Thymus (tissue), 14 donors: ENCODE results near the gene ESPN. TPM values are rescaled to one million over a fixed set of nuclear protein-coding genes. Genes with fewer than 3 reads are reported as not detected.

ENCODE experiments used
- DNase-seq, 9 donors: peaks; one replicate each; pipeline ENCODE4 v3.0.0-alpha.2; 2013; ENCODE audit warnings: low spot score in 9 of 9, low read depth in 6 of 9, missing footprints in 1 of 9
- H3K27ac ChIP-seq, 2 donors: one replicate each; pipeline ENCODE4 v1.5.1; 2013; ENCODE audit warnings: control low read depth in 1 of 2, low read depth in 1 of 2, low read length in 1 of 2, mild to moderate bottlenecking in 1 of 2, moderate library complexity in 1 of 2
- H3K27me3 ChIP-seq, 2 donors: one replicate each; pipeline ENCODE4 v1.5.1; 2013; ENCODE audit warnings: low read length in 1 of 2; ENCODE audit not compliant: control insufficient read depth in 2 of 2, insufficient read depth in 1 of 2
- H3K36me3 ChIP-seq, 2 donors: one replicate each; pipeline ENCODE4 v1.5.1; 2013; ENCODE audit warnings: low read length in 1 of 2, mild to moderate bottlenecking in 1 of 2, moderate library complexity in 1 of 2; ENCODE audit not compliant: control insufficient read depth in 2 of 2, insufficient read depth in 2 of 2
- H3K4me1 ChIP-seq, 2 donors: one replicate each; pipeline ENCODE4 v1.5.1; 2013; ENCODE audit warnings: low read length in 2 of 2; ENCODE audit not compliant: control insufficient read depth in 2 of 2, insufficient read depth in 2 of 2
- H3K4me3 ChIP-seq, 2 donors: one replicate each; pipeline ENCODE4 v1.5.1; 2013; ENCODE audit warnings: low read length in 2 of 2, control low read depth in 1 of 2, mild to moderate bottlenecking in 1 of 2
- H3K9me3 ChIP-seq, 2 donors: one replicate each; pipeline ENCODE4 v1.5.1; 2013; ENCODE audit warnings: low read length in 1 of 2, mild to moderate bottlenecking in 1 of 2; ENCODE audit not compliant: control insufficient read depth in 2 of 2, insufficient read depth in 1 of 2
- WGBS: extraction: QIAGEN DNeasy Blood & Tissue Kit; methylation state at CpG from one replicate; pipeline ENCODE4 v1.1.7; 2013; 5-methylcytosine and 5-hydroxymethylcytosine counted together
- long read RNA-seq, 10 donors: transcript quantifications; one replicate each; lab custom pipeline, GENCODE V29; 2026
- polyA plus RNA-seq: library from polyadenylated mRNA; stranded (reverse); fragments of 200-250 nt; gene quantifications from one replicate; pipeline ENCODE4 v1.2.3, GENCODE V29; 2013
- total RNA-seq: library from RNA; stranded (reverse); fragments of 120-200 nt; gene quantifications from one replicate; pipeline ENCODE4 v1.2.4, GENCODE V29; 2013
- donor health status: healthy.

Gene ESPN
- total RNA-seq (1.0 TPM), polyA plus RNA-seq (11.8 TPM)
- long read RNA-seq, donor 1: 0 reads
- long read RNA-seq, donor 2: 0 reads
- long read RNA-seq, donor 3: 0 reads
- long read RNA-seq, donor 4, partial matches to known transcripts: 50 of 50 reads
- long read RNA-seq, donor 4, other reads (novel, unspliced or antisense): 0 of 50 reads
- long read RNA-seq, donor 5, partial matches to known transcripts: 55 of 55 reads
- long read RNA-seq, donor 5, other reads (novel, unspliced or antisense): 0 of 55 reads
- long read RNA-seq, donor 6: 0 reads
- long read RNA-seq, donor 7: 0 reads
- long read RNA-seq, donor 8: 0 reads
- long read RNA-seq, donor 9, partial matches to known transcripts: 5 of 5 reads
- long read RNA-seq, donor 9, other reads (novel, unspliced or antisense): 0 of 5 reads
- long read RNA-seq, donor 10, partial matches to known transcripts: 5 of 5 reads
- long read RNA-seq, donor 10, other reads (novel, unspliced or antisense): 0 of 5 reads

GRCh38 chr1:6424619-6425593 is at the start of gene ESPN:
TSS of gene ESPN (plus strand) at chr1:6424776. CDS start at chr1:6424956, 180 bp downstream.
- 5% methylated on average over 99 of the region's 99 CpGs for WGBS
- H3K4me1 ChIP-seq: peaks cover 3 to 11% of the 10 kb centered on the region in 2 donors
- H3K36me3 ChIP-seq: no peaks in the 10 kb centered on the region
- peaks cover 62 to 88% of the 10 kb centered on the region in 2 donors for H3K27me3 ChIP-seq
- DNase-seq: no peak
- no peak within 1 kb of the TSS for H3K27ac ChIP-seq
- H3K9me3 ChIP-seq: no peaks in the 10 kb centered on the region
- H3K4me3 ChIP-seq: peak within 1 kb of the TSS in 1 of 2 donors; percentile 14

GRCh38 chr1:6378096-6378746 is 46.4 kb upstream of the ESPN start:
- WGBS: 92% methylated on average over 12 of the region's 12 CpGs
- no peak overlapping the region for H3K27ac ChIP-seq
- H3K4me3 ChIP-seq: no peak overlapping the region
- H3K4me1 ChIP-seq: no peaks in the 10 kb centered on the region
- no peak for DNase-seq
- no peaks in the 10 kb centered on the region for H3K27me3 ChIP-seq
- peaks cover 0 to 7% of the 10 kb centered on the region in 2 donors for H3K36me3 ChIP-seq
- H3K9me3 ChIP-seq: no peaks in the 10 kb centered on the region

GRCh38 chr1:6380037-6380436 is 44.5 kb upstream of the ESPN start:
- no peaks in the 10 kb centered on the region for H3K4me1 ChIP-seq
- H3K27me3 ChIP-seq: no peaks in the 10 kb centered on the region
- WGBS: 97% methylated on average over 7 of the region's 7 CpGs
- no peak overlapping the region for H3K4me3 ChIP-seq
- no peak for DNase-seq
- no peak overlapping the region for H3K27ac ChIP-seq
- no peaks in the 10 kb centered on the region for H3K9me3 ChIP-seq
- no peaks in the 10 kb centered on the region for H3K36me3 ChIP-seq

GRCh38 chr1:6384135-6384534 is 40.4 kb upstream of the ESPN start:
- no peak overlapping the region for H3K4me3 ChIP-seq
- no peaks in the 10 kb centered on the region for H3K36me3 ChIP-seq
- peaks cover 0 to 6% of the 10 kb centered on the region in 2 donors for H3K4me1 ChIP-seq
- H3K27me3 ChIP-seq: no peaks in the 10 kb centered on the region
- 95% methylated on average over 1 of the region's 1 CpG for WGBS
- DNase-seq: no peak
- no peaks in the 10 kb centered on the region for H3K9me3 ChIP-seq
- H3K27ac ChIP-seq: no peak overlapping the region

GRCh38 chr1:6384962-6385361 is 39.6 kb upstream of the ESPN start:
- peaks cover 0 to 6% of the 10 kb centered on the region in 2 donors for H3K4me1 ChIP-seq
- H3K9me3 ChIP-seq: no peaks in the 10 kb centered on the region
- H3K36me3 ChIP-seq: no peaks in the 10 kb centered on the region
- no peak for DNase-seq
- 91% methylated on average over 5 of the region's 5 CpGs for WGBS
- no peak overlapping the region for H3K4me3 ChIP-seq
- H3K27me3 ChIP-seq: no peaks in the 10 kb centered on the region
- no peak overlapping the region for H3K27ac ChIP-seq

- Histone ChIP-seq H3K9me3 (no peaks in the 10 kb centered on the region), H3K4me3 (no peak overlapping the region), H3K27ac (no peak overlapping the region), H3K27me3 (no peaks in the 10 kb centered on the region), H3K36me3 (no peaks in the 10 kb centered on the region), H3K4me1 (peaks cover 0 to 6% of the 10 kb centered on the region in 2 donors)
- 91% methylated on average over 22 of the region's 22 CpGs for WGBS
- no peak for DNase-seq
These were observed 38.9 kb upstream of the ESPN start for GRCh38 chr1:6385488-6386191.

- Histone ChIP-seq H3K4me3 (no peak overlapping the region), H3K27ac (no peak overlapping the region), H3K27me3 (no peaks in the 10 kb centered on the region), H3K36me3 (no peaks in the 10 kb centered on the region), H3K4me1 (peaks cover 0 to 6% of the 10 kb centered on the region in 2 donors), H3K9me3 (no peaks in the 10 kb centered on the region)
- no peak for DNase-seq
- 97% methylated on average over 10 of the region's 10 CpGs for WGBS
These were observed 38.1 kb upstream of the ESPN start for GRCh38 chr1:6386371-6386949.

GRCh38 chr1:6389971-6390370 is 34.6 kb upstream of the ESPN start:
- Histone ChIP-seq H3K27ac (no peak overlapping the region), H3K4me1 (peaks cover 11 to 25% of the 10 kb centered on the region in 2 donors), H3K36me3 (no peaks in the 10 kb centered on the region), H3K4me3 (no peak overlapping the region), H3K27me3 (no peaks in the 10 kb centered on the region), H3K9me3 (no peaks in the 10 kb centered on the region)
- 87% methylated on average over 9 of the region's 9 CpGs for WGBS
- DNase-seq: no peak
